GM18505 (cell line): ENCODE measurements around the gene KCNN3.

Experiments used
- ATAC-seq: cut with Tn5 transposase; IDR thresholded peaks from one replicate; pipeline ENCODE4 v1.9.1; 2021; ENCODE audit not compliant: unreplicated experiment
- POLR2A ChIP-seq: IDR thresholded peaks from 4 replicates; pipeline ENCODE4 v1.6.1; 2011; ENCODE audit warnings: borderline replicate concordance; ENCODE audit not compliant: insufficient read depth, insufficient read length; ENCODE audit errors: extremely low read depth

KCNN3 gene

GRCh38 chr1:154788886-154789285 is 81.2 kb downstream of the KCNN3 start:
- no peak for ATAC-seq
- TF ChIP-seq POLR2A: no peak

- TF ChIP-seq POLR2A: no peak
Measured at GRCh38 chr1:154788110-154788870, 81.8 kb downstream of the KCNN3 start.

GRCh38 chr1:154786804-154787570 is 83.1 kb downstream of the KCNN3 start:
- no peak for TF ChIP-seq POLR2A
- ATAC-seq: no peak

More at GRCh38 chr1:154788110-154788870, 81.8 kb downstream of the KCNN3 start:
- ATAC-seq: no peak

GRCh38 chr1:154784924-154785531 is 85.1 kb downstream of the KCNN3 start:
- TF ChIP-seq POLR2A: peak; percentile 50
- ATAC-seq: peak; percentile 76

- no peak for TF ChIP-seq POLR2A
- ATAC-seq: no peak
Measured at GRCh38 chr1:154784416-154784815, 85.7 kb downstream of the KCNN3 start.

- ATAC-seq: no peak
- no peak for TF ChIP-seq POLR2A
Measured at GRCh38 chr1:154783976-154784375, 86.1 kb downstream of the KCNN3 start.

GRCh38 chr1:154780541-154780940 is 89.5 kb downstream of the KCNN3 start:
- ATAC-seq: no peak
- TF ChIP-seq POLR2A: no peak

GRCh38 chr1:154779551-154780189 is 90.4 kb downstream of the KCNN3 start:
- ATAC-seq: no peak
- no peak for TF ChIP-seq POLR2A

- TF ChIP-seq POLR2A: no peak
- ATAC-seq: no peak
Measured at GRCh38 chr1:154778944-154779343, 91.1 kb downstream of the KCNN3 start.

- ATAC-seq: no peak
- no peak for TF ChIP-seq POLR2A
Measured at GRCh38 chr1:154778275-154778674, 91.8 kb downstream of the KCNN3 start.

GRCh38 chr1:154777781-154778180 is 92.3 kb downstream of the KCNN3 start:
- TF ChIP-seq POLR2A: no peak
- ATAC-seq: no peak

- ATAC-seq: no peak
- no peak for TF ChIP-seq POLR2A
Measured at GRCh38 chr1:154777154-154777553, 92.9 kb downstream of the KCNN3 start.
